Tibial nerve (tissue), 4 donors: ENCODE measurements around the gene GPR153.

ENCODE experiments used
- CTCF ChIP-seq, 5 experiments: fragments of 200-600 bp in 3 of 5; fragments of 450-650 bp in 2 of 5; sonication (generic) in 3 of 5; IDR thresholded peaks; one replicate each; pipeline ENCODE4 v1.5.1; 2016 to 2019; ENCODE audit warnings: antibody characterized with exemption in 5 of 5, mild to moderate bottlenecking in 3 of 5, moderate library complexity in 2 of 5
- EP300 ChIP-seq, 2 donors: sonication (generic); formaldehyde crosslinking; IDR thresholded peaks; one replicate each; pipeline ENCODE4 v1.6.1; 2017; ENCODE audit warnings: antibody characterized with exemption in 2 of 2, mild to moderate bottlenecking in 1 of 2
- POLR2A ChIP-seq, 2 donors: fragments of 450-650 bp; IDR thresholded peaks; one replicate each; pipeline ENCODE4 v1.6.1; 2017; ENCODE audit warnings: antibody characterized with exemption in 2 of 2, mild to moderate bottlenecking in 2 of 2, moderate library complexity in 2 of 2

GRCh38 chr1:6241107-6241886 is 19.6 kb downstream of the GPR153 start:
- no peak for TF ChIP-seq CTCF (IDR thresholded peaks at IDR 0.05)
- TF ChIP-seq POLR2A (IDR thresholded peaks at IDR 0.05), result no peak
- no peak for TF ChIP-seq EP300 (IDR thresholded peaks at IDR 0.05)
